A172 (cell line): ENCODE measurements around the gene ONECUT3. TPM values are rescaled to one million over a fixed set of nuclear protein-coding genes. Genes with fewer than 3 reads are reported as not detected.

Experiments
- DNase-seq: peaks from one replicate; pipeline ENCODE4 v3.0.0-alpha.2; 2015; ENCODE audit warnings: low spot score
- total RNA-seq: library from RNA; depleted of rRNA; stranded (reverse); fragments of >200 nt; shearing (Covaris generic); gene quantifications from 2 replicates; pipeline ENCODE4 v1.2.3, GENCODE V29; 2014

The ONECUT3 gene
- total RNA-seq, 1 experiment from 2014 or later: not detected

DNA sequence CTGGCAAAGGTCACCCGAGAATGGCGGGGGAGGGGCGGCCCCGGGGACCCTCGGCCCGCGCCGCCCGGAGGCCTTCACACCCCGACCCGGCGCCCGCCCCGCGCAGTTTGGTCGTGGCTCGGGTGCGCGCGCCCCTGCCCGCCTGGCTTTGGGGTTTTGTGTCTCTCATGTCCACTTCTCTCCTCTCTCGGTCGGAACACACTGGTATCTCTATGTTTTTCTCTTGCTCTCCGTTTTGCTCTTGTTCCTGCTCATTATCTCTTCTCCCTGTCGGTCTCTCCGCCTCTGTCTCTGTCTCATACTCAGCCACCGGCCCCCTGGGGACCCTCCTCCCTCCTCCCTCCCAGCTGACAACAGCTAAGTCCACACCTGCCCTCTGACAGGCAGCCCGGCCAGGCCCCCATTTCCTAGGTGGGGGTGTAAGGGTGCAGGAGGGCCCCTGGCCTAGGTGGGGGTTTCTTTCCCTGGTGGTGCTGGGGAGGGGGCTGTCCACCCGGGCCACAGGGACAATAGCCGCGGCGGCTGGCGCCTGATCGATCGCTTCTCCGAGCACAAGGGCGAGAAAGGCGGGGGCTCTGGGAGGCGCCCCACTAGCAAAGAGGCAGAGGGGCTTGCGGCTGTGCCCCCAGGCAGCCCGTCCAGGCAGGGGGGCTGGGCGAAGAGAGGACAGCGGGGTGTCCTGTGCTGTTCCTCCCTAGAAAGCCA, 2.3 kb downstream of the ONECUT3 start:
- no peak for DNase-seq

DNA sequence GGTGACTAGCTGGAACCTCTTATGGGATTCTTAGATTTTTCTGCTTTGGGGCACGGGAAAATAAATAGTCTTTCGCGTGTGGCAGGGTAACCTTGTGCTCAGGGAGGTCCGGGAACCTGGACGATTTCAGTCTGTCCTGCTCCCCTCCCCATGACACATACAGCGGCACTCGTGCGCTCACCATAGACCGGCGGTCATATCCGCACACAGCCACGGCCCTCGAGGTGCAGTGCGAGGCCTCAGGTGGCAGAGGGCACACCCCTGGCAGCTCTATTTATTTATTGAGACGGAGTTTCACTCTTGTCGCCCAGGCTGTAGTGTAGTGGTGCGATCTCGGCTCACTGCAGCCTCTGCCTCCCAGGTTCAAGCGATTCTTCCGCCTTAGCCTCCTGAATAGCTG, 3.0 kb downstream of the ONECUT3 start:
- DNase-seq: no peak

- no peak for DNase-seq
Observed at GRCh38 chr19:1756705-1757465, 3.6 kb downstream of the ONECUT3 start.

DNA sequence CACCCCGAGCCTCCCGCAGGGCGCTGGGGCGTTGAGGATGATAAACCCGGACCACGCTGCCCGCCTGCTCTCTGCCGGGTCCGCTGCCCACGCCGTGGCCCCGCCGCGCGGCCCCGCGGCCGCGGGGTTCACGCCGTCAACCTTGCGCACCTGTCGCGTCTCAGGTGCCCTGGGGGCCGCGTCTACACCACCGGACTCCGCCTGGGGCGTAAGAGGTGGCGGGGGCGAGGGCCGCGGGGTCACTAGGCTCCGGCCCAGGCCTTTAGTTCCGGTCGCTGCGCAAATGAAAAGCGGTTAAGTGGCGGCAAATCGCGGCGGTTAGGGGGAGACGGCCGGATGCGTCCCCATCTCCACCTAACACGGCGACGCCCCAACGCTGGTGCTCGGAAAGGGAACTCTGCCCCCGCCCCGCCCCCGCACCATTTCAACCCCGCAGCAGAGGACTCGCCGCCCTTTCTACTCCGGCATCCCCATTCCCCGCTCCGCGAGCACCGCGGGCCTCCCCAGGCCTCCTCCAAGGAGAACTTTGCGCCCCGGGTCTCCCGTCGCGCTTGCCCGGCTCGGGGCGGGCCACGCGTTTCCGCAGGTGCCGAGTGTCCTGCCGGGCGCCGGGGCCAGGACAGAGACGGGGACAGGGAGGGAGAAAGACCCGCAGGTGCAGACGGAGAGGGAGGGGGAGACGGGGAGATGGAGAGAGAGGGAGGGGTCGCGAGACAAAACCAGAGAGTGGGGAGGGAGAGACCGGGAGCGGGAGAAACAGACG, 4.3 kb downstream of the ONECUT3 start:
- DNase-seq: no peak

GRCh38 chr19:1758231-1758577, 4.9 kb downstream of the ONECUT3 start:
- no peak for DNase-seq

- DNase-seq: no peak
Observed at GRCh38 chr19:1758959-1759903, 5.9 kb downstream of the ONECUT3 start.

DNA sequence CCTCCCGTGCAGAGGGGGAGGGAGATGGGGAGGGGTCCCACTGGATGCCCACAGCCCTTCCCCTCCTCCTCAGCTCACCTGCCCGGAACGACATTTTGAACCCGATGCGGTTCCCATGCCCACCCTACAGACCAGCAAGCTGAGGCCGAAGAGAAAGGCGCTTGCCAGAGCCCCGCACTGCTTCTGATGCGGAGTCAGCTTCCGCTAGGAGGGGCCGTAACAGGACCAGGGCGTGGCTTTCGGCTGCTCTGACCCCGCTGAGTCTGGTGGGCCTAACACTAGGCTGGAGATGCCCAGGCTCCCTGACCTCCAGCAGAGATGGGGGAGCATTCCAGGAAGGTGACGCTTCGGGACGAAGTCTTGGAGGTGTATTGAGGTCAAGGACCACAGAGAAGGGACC, 6.7 kb downstream of the ONECUT3 start:
- no peak for DNase-seq

GRCh38 chr19:1760786-1761527, 7.7 kb downstream of the ONECUT3 start:
- peak; percentile 39 for DNase-seq

DNA sequence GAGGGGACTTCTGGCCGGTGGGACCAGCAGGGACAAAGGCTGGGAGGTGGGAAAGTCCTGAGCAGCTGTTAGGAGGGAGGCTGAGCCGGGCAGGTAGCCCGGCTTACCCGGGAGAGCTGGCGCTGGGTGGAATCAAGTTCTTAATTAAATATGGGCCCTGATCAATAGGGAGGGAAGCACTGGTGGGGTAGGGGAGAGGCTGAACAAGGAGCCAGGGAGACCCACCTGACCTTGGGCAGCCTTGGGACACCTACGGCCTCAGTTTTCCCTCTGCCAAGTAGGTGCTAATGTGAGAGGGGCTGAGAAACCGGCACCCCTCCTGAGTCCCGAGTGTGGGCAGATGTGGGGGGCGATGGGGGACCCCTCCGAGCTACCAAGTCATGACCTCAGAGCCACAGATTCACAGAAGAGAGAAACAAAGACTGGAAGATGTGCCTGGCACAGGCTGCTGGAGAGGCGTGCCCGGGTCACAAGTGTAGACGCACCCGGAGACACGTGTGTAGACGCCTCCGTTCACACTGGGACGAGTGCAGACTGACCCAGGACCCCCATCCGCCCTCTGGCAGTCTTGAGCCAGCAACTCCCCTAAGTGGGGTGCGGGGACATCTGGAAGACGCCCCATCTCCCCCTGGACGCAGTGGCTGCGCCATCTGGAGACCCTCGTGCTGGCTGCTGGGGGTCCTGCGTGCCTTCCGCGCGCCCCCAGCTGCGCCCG, 8.4 kb downstream of the ONECUT3 start:
- DNase-seq: no peak

GRCh38 chr19:1762243-1763117, 9.2 kb downstream of the ONECUT3 start:
- DNase-seq: no peak

GRCh38 chr19:1763648-1764639, 10.6 kb downstream of the ONECUT3 start:
- no peak for DNase-seq

- DNase-seq: no peak
Observed at GRCh38 chr19:1764729-1765128, 11.4 kb downstream of the ONECUT3 start.

DNA sequence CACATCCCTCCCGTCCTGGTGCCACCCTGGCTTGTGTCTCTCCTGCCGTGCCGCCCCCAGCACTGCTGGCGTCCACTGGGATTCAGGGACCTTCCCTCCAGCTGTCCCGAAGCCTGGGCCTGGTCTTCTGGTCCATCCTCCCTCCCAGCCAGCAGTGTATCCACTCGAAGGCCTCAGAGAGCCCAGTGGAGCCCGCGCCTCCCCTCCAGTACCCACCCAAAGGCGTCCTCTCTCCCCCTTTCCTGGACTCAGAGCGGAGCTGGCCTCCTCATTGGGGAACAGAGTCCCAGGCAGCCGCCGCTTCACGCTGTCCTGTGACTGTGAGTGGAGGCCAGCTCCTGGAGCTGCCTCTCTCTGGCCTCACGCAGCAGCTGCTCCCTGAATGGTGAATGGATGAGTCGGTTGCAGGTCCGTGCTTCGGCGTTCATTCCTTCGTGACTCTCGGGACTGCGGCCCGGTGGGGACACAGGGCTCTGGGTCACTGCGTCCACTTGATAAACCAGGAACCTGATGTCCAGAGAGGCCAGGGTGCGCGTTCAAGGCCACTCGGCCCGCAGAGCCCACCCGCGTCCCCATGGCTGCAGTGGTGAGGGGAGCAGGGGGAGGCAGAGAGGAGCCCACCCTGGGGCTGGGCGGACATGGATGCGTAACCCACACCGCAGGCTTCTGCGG, 12.1 kb downstream of the ONECUT3 start:
- DNase-seq: no peak

DNA sequence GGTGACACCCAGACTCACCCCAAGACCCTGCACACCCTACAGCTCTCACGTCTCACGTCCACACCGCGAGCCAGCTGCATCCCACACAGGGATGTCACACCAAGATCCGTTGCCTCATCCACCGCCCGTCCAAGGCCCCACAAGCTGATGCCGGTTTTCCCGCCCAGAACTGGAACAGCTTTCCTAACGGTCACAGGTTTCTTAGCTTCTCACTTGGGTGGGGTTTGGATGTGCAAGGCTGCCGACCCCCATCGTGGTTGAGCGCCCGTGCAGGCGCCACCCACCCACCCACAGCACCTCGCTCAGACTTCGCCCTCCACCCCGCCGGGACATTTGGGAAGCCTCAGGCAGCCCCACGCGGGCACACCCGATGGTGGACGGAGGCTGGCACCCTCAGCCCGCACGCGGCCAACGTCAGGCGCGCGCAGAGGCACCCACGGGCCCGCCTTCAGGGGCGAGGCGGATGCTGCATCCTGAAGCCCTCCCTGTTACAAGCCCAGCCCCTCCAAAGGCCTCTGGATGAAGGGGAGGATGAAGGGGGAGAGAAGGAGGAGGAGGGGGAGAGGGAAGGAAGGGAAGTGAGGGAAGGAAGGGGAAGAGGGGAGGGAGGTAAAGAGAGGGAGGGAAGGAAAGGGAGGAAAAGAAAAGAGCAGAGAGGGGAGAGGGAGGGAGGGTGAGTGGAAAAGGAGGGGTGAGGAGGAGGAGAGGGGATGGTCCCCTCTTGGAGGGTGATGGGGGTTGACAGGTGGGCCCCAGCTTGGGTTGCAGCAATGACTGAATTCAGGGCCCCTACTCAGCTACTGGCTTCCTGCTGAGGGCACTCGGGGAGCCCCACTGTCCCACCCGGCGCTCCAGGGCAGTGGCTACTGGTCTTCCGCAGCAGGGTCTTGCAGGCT, 12.8 kb downstream of the ONECUT3 start:
- DNase-seq: no peak

DNA sequence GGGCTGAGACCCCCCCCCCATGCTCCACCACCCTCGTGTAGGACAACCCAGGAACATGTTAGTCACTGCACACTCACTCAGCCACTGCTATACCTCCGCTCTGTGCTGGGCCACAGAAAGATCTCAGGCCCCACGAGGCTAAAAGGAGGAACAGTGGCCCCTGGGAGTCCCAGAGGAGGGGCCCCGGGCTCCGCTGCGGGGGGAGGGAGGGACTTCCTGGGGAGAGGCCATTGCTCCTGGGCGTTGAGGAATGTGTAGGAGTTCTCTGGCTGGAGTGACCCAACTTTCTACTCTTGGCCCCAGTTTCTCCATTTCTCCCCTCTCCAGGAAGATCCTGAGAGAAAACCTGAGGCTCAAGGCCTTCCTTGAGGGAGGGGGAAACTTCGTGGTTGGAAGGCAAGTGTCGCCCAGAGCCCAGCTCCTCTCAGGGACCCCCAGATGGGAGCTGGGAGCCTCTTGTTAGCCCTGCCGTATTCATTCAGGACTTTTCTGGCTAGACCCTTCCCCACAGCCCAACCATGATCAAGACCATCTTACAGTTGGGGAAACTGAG, 13.6 kb downstream of the ONECUT3 start:
- DNase-seq: no peak

GRCh38 chr19:1767464-1767933, 14.2 kb downstream of the ONECUT3 start:
- no peak for DNase-seq
